ENCODE results near the gene ZNF28.
"Not testable (repeated sequence)": the region's sequence is repeated elsewhere in the genome, so short reads cannot be mapped to it uniquely, and the experiment has no call there.

Gene ZNF28

DNA sequence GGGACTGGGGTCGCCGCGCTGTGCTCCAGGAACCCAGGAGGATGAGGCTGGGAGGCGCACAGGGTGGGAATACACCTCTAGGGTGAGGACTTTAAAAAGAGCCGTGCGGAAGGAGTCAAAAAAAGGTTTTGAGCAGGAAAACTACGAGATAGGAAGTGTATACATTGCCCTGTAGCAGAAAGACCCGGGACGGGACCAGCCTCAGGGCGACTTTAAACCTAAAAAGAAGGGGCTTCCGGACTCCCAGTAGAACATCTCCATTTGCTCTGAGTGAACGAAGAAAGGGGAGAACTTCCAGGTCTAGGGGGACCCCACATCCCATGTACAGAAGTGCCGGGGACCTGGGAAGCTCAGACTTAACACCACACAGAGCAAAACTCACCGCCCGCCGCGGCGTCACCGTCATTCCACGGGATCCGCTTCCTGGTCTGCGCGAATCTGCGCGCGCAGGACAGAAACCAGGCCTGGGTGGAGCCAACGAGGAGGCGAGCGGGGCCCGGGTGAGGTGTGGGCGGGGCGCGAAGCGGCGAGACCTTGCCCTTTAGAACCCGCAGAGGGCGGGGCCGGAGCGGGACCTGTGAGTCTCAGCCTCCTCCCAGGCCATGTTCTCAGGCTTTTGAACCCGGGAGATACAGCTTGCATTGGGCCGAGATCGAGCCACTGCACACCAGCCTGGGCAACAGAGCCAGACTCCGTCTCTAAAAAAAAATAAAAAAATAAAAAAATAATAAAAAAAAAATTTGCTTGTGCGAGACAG lies at the start of gene ZNF28:
TSS of gene ZNF28 (minus strand) at position 430 of the 757 bp plus-strand sequence. CDS start 3,675 bp downstream, outside the sequence.
- not testable (repeated sequence) for H3K27me3 ChIP-seq (ENCODE audit: insufficient read depth, low read length); H3K9me3 ChIP-seq (ENCODE audit: insufficient read depth, low read depth, low read length); H3K27ac ChIP-seq (ENCODE audit: low read length); H3K4me1 ChIP-seq (ENCODE audit: insufficient read depth, low read length)
- peak within 1 kb of the TSS; percentile 87 for H3K4me3 ChIP-seq (ENCODE audit: low read length)
- peak within 1 kb of the TSS; percentile 73; the same call in 1 of the 2 replicates for H3K9ac ChIP-seq (ENCODE audit: low read depth, low read length)
- peaks cover 15% of the 10 kb centered on the region for H3K36me3 ChIP-seq (ENCODE audit: insufficient read depth, low read depth, low read length)

DNA sequence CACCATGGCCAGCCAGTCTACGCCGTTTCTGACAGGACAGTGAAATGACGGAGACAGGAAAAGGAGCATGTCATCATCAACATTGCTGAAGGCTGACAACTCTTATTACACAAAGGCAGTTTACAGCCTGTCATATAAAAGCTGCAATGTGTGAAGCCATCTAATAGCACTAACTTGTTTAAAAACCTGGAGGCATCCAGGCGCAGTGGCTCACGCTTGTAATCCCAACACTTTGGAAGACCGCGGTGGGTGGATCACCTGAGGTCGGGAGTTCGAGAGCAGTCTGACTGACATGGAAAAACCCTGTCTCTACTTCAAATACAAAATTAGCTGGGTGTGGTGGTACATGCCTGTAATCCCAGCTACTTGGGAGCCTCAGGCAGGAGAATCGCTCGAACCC lies 46.6 kb upstream of the ZNF28 start:
- H3K4me1 ChIP-seq (ENCODE audit: insufficient read depth, low read length); H3K27me3 ChIP-seq (ENCODE audit: insufficient read depth, low read length); H3K9me3 ChIP-seq (ENCODE audit: insufficient read depth, low read depth, low read length); H3K9ac ChIP-seq (ENCODE audit: low read depth, low read length); H3K36me3 ChIP-seq (ENCODE audit: insufficient read depth, low read depth, low read length); H3K4me3 ChIP-seq (ENCODE audit: low read length); H3K27ac ChIP-seq (ENCODE audit: low read length): not testable (repeated sequence)

DNA sequence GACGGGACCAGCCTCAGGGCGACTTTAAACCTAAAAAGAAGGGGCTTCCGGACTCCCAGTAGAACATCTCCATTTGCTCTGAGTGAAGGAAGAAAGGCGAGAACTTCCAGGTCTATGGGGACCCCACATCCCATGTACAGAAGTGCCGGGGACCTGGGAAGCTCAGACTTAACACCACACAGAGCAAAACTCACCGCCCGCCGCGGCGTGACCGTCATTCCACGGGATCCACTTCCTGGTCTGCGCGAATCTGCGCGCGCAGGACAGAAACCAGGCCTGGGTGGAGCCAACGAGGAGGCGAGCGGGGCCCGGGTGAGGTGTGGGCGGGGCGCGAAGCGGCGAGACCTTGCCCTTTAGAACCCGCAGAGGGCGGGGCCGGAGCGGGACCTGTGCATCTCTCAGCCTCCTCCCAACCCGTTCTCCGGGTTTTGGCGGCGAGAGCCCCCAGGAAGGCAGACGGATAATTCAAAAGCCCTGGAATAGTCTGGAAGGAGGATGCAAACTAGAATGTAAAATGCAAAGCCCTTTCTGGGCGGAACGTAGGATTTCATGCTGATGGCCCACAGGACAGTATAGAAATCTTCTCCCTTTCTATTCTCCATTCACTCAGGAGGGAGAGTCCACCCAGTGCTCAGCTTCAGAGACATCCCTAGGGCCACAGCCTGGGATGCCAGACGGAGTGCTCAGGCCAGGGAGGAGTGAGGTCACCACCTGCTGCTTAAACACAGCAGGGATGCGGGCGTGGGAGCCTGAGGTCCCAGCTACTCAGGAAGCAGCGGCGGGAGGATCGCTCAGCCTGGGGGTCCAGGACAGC lies 36.2 kb upstream of the ZNF28 start, which contains the start of gene ZNF468:
TSS of gene ZNF468 (minus strand) at position 242 of the 814 bp plus-strand sequence. CDS start 3,347 bp downstream, outside the sequence.
- not testable (repeated sequence) for H3K27ac ChIP-seq (ENCODE audit: low read length); H3K9me3 ChIP-seq (ENCODE audit: insufficient read depth, low read depth, low read length); H3K27me3 ChIP-seq (ENCODE audit: insufficient read depth, low read length); H3K4me1 ChIP-seq (ENCODE audit: insufficient read depth, low read length)
- peak within 1 kb of the TSS; percentile 91 for H3K4me3 ChIP-seq (ENCODE audit: low read length)
- H3K9ac ChIP-seq (ENCODE audit: low read depth, low read length) = peak within 1 kb of the TSS; percentile 76; the same call in 1 of the 2 replicates
- H3K36me3 ChIP-seq (ENCODE audit: insufficient read depth, low read depth, low read length) = peaks cover 16% of the 10 kb centered on the region

DNA sequence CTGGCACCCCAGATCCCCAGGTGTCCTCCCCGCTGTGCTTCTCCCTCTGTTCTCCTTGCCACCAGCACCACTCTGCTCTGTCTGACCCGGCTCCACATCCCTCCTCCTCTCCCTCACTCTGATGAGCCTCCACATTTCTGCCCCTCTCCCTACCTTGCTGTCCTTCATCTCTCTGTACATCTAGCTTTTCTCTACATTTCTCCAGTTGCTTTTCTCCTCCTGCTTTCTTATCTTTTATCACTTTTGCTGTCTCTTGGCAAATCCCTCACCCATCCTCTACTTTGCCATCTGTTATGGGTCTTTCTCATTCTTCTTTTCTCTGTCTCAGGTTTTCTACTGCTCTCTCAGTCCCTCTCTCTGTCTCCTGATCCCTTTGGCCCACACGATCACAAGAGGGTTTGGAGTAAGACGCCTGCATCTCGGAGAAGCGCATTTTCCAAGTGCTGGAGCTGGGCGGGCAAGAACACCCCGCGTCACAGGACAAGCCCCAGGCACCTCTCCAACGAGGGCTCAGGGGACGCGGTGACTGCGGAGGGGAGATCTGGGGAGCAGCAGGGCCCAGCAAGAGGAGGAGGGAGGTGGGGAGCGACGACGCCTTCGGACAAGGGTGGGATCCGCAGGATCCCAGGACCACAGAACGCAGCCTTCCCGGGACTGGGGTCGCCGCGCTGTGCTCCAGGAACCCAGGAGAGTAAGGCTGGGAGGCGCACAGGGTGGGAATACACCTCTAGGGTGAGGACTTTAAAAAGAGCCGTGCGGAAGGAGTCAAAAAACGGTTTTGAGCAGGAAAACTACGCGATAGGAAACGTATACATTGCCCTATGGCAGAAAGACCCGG lies 35.3 kb upstream of the ZNF28 start:
- H3K9ac ChIP-seq (ENCODE audit: low read depth, low read length) = peak overlapping the region; percentile 76; the same call in 1 of the 2 replicates

DNA sequence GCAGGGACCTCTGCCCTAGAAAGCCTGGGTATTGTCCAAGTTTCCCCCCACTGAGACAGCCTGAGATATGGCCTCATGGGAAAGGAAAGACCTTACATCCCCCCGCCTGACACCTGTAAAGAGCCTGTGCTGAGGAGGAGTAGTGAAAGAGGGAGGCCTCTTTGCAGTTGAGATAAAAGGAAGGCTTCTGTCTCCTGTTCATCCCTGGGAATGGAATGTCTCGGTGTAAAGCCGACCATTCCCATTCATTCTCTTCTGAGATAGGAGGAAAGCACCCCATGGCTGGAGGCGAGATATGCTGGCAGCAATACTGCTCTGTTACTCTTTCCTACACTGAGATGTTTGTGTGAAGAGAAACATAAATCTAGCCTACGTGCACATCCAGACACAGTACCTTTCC lies 25.9 kb upstream of the ZNF28 start:
- Histone ChIP-seq H3K9me3 (ENCODE audit: insufficient read depth, low read depth, low read length) (peaks cover 14% of the 10 kb centered on the region), H3K36me3 (ENCODE audit: insufficient read depth, low read depth, low read length) (peaks cover 82% of the 10 kb centered on the region)
- not testable (repeated sequence) for H3K27me3 ChIP-seq (ENCODE audit: insufficient read depth, low read length); H3K27ac ChIP-seq (ENCODE audit: low read length); H3K4me1 ChIP-seq (ENCODE audit: insufficient read depth, low read length); H3K9ac ChIP-seq (ENCODE audit: low read depth, low read length); H3K4me3 ChIP-seq (ENCODE audit: low read length)

More for the DNA sequence above, 35.3 kb upstream of the ZNF28 start:
- not testable (repeated sequence) for H3K4me1 ChIP-seq (ENCODE audit: insufficient read depth, low read length); H3K27me3 ChIP-seq (ENCODE audit: insufficient read depth, low read length); H3K9me3 ChIP-seq (ENCODE audit: insufficient read depth, low read depth, low read length); H3K27ac ChIP-seq (ENCODE audit: low read length)
- H3K36me3 ChIP-seq (ENCODE audit: insufficient read depth, low read depth, low read length) = peaks cover 23% of the 10 kb centered on the region
- H3K4me3 ChIP-seq (ENCODE audit: low read length) = peak overlapping the region; percentile 91

DNA sequence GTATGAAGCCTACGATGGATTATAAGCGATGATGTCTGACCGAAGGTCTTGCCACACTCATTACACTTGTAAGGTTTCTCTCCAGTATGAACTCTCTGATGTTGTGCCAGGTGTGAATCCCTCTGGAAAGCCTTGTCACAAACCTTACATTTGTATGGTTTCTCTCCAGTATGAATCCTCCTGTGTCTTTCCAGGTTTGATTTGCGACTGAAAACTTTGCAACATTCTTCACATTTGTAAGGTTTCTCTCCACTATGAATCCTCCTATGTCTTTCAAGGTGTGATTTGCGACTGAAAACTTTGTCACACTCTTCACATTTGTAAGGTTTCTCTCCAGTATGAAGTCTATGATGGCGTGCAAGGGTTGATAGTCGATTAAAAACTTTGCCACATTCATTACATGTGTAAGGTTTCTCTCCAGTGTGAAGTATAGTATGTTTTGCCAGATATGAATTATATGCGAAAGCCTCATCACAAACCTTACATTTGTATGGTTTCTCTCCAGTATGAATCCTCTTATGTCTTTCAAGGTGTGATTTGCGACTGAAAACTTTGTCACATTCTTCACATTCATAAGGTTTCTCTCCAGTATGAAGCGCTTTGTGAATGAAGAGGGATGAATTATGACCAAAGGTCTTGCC lies 19.5 kb upstream of the ZNF28 start:
- H3K27me3 ChIP-seq (ENCODE audit: insufficient read depth, low read length); H3K9ac ChIP-seq (ENCODE audit: low read depth, low read length); H3K27ac ChIP-seq (ENCODE audit: low read length); H3K4me1 ChIP-seq (ENCODE audit: insufficient read depth, low read length); H3K4me3 ChIP-seq (ENCODE audit: low read length): not testable (repeated sequence)
- peaks cover 45% of the 10 kb centered on the region for H3K9me3 ChIP-seq (ENCODE audit: insufficient read depth, low read depth, low read length)
- peaks cover 81% of the 10 kb centered on the region for H3K36me3 ChIP-seq (ENCODE audit: insufficient read depth, low read depth, low read length)

DNA sequence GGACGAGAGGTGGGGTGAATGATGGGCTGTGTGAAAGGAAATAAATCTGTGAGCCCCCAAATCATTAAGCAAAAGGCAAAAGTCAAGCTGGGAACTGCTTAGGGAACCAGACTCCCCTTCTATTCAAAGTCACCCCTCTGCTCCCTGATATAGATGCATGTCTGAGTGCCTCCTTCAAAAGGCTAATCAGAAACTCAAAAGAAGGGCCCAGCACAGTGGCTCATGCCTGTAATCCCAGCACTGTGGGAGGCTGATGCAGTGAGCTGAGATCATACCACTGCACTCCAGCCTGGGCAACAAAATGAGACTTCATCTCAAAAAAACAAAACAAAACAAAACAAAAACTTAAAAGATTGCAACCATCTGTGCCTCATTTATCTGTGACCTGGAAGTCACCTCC lies 12.9 kb upstream of the ZNF28 start:
- H3K9me3 ChIP-seq (ENCODE audit: insufficient read depth, low read depth, low read length); H3K4me3 ChIP-seq (ENCODE audit: low read length); H3K27ac ChIP-seq (ENCODE audit: low read length): not testable (repeated sequence)

DNA sequence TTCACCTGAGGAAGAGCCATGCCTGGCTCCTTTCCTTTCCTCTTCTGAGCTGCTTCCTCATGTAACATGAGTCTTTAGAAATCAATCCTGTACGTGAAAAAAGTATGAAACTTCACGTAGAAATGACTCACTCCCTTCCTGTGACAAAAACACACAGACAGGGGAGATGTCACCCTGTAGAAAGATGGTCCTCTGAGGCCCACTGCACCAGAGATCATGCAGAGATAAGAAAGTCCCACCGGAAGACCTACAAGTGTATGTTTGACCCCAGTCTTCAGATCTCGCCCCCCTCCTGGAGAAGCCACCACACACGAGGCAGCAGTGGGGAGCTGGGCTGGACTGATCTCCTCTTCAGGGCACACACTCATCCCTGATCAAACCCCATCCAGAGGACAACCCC lies 12.1 kb upstream of the ZNF28 start:
- not testable (repeated sequence) for H3K27me3 ChIP-seq (ENCODE audit: insufficient read depth, low read length); H3K27ac ChIP-seq (ENCODE audit: low read length); H3K9me3 ChIP-seq (ENCODE audit: insufficient read depth, low read depth, low read length); H3K36me3 ChIP-seq (ENCODE audit: insufficient read depth, low read depth, low read length); H3K4me3 ChIP-seq (ENCODE audit: low read length); H3K9ac ChIP-seq (ENCODE audit: low read depth, low read length); H3K4me1 ChIP-seq (ENCODE audit: insufficient read depth, low read length)

More for the DNA sequence above, 12.9 kb upstream of the ZNF28 start:
- H3K27me3 ChIP-seq (ENCODE audit: insufficient read depth, low read length); H3K4me1 ChIP-seq (ENCODE audit: insufficient read depth, low read length); H3K9ac ChIP-seq (ENCODE audit: low read depth, low read length): not testable (repeated sequence)
- H3K36me3 ChIP-seq (ENCODE audit: insufficient read depth, low read depth, low read length) = peaks cover 15% of the 10 kb centered on the region

DNA sequence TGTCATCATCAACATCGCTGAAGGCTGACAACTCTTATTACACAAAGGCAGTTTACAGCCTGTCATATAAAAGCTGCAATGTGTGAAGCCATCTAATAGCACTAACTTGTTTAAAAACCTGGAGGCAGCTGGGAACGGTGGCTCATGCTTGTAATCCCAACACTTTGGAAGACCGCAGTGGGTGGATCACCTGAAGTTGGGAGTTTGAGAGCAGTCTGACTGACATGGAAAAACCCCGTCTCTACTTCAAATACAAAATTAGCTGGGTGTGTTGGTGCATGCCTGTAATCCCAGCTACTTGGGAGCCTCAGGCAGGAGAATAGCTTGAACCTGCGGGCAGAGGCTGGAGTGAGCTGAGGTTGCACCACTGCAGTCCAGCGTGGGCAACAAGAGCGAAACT lies 8.4 kb upstream of the ZNF28 start:
- not testable (repeated sequence) for H3K27me3 ChIP-seq (ENCODE audit: insufficient read depth, low read length); H3K9me3 ChIP-seq (ENCODE audit: insufficient read depth, low read depth, low read length); H3K4me1 ChIP-seq (ENCODE audit: insufficient read depth, low read length); H3K27ac ChIP-seq (ENCODE audit: low read length); H3K36me3 ChIP-seq (ENCODE audit: insufficient read depth, low read depth, low read length); H3K4me3 ChIP-seq (ENCODE audit: low read length); H3K9ac ChIP-seq (ENCODE audit: low read depth, low read length)

DNA sequence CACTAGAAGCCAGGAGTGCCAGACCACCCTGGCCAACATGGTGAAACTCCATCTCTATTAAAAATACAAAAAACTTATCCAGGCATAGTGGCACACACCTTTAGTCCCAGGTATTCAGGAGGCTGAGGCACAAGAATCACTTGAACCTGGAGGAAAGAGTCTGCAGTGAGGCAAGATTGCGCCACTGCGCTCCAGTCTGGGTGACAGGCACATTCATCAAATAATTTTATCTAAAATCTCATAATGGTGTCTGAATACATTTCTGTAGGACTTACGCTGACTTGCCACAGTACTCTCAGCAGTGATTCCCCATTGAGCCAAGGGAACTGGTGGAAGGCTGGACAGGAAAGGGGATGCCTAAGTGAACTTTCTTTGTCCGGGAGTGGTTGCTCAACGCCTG lies 4.3 kb upstream of the ZNF28 start:
- H3K4me1 ChIP-seq (ENCODE audit: insufficient read depth, low read length) = no peaks in the 10 kb centered on the region
- no peaks in the 10 kb centered on the region for H3K36me3 ChIP-seq (ENCODE audit: insufficient read depth, low read depth, low read length)
- H3K27ac ChIP-seq (ENCODE audit: low read length) = no peak overlapping the region
- no peak overlapping the region for H3K4me3 ChIP-seq (ENCODE audit: low read length)
- no peaks in the 10 kb centered on the region; the same call in 1 of the 2 replicates for H3K27me3 ChIP-seq (ENCODE audit: insufficient read depth, low read length)
- H3K9ac ChIP-seq (ENCODE audit: low read depth, low read length) = no peak overlapping the region
- no peaks in the 10 kb centered on the region for H3K9me3 ChIP-seq (ENCODE audit: insufficient read depth, low read depth, low read length)

DNA sequence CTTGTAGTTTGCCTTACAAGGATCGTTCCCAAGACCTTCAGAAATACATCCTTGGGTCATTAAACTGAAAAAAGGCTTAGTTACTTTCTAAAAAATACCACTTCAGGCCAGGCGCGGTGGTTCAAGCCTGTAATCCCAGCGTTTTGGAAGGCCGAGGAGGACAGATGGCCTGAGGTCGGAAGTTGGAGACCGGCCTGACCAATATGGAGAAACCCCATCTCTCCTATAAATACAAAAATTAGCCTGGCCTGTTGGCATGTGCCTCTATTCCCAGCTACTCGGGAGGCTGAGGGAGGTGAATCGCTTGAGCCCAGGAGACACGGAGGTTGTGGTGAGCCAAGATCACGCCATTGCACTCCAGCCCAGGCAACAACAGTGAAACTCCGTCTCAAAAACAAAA lies 2.2 kb upstream of the ZNF28 start:
- Histone ChIP-seq H3K9me3 (ENCODE audit: insufficient read depth, low read depth, low read length) (no peaks in the 10 kb centered on the region), H3K4me3 (ENCODE audit: low read length) (no peak overlapping the region), H3K36me3 (ENCODE audit: insufficient read depth, low read depth, low read length) (no peaks in the 10 kb centered on the region), H3K27ac (ENCODE audit: low read length) (no peak overlapping the region), H3K27me3 (ENCODE audit: insufficient read depth, low read length) (no peaks in the 10 kb centered on the region; the same call in 1 of the 2 replicates), H3K9ac (ENCODE audit: low read depth, low read length) (no peak overlapping the region), H3K4me1 (ENCODE audit: insufficient read depth, low read length) (no peaks in the 10 kb centered on the region)

Data from iPS-20b (cell line).